HL-60 (cell line): Measurements from ENCODE around the gene GGACT.

ENCODE experiments used
- DNase-seq, 2 experiments: peaks; one replicate each; pipeline ENCODE4 v3.0.0-alpha.2; 2010 to 2020; ENCODE audit warnings: low read depth in 1 of 2, low spot score in 1 of 2
- H3K27ac ChIP-seq: fragments of 250-450 bp; sonication (Bioruptor Pico); replicated peaks from 2 replicates; pipeline ENCODE4 v1.5.1; 2020; ENCODE audit warnings: mild to moderate bottlenecking, moderate library complexity
- H3K27me3 ChIP-seq: fragments of 250-450 bp; sonication (Bioruptor Pico); 2 replicates; pipeline ENCODE4 v1.5.1; 2021; ENCODE audit warnings: mild to moderate bottlenecking, moderate library complexity; ENCODE audit not compliant: insufficient read depth, poor library complexity, severe bottlenecking
- H3K4me3 ChIP-seq: replicated peaks from 2 replicates; pipeline ENCODE4 v1.5.1; 2011; ENCODE audit warnings: mild to moderate bottlenecking, control low read depth, low read length; ENCODE audit not compliant: insufficient read depth
- CTCF ChIP-seq: IDR thresholded peaks from one replicate; pipeline ENCODE4 v1.5.1; 2011; ENCODE audit warnings: low read length, control low read depth, inconsistent platforms; ENCODE audit not compliant: insufficient read depth
- GABPA ChIP-seq: IDR thresholded peaks from 2 replicates; pipeline ENCODE4 v1.6.1; 2012; ENCODE audit warnings: low read depth
- POLR2AphosphoS5 ChIP-seq: IDR thresholded peaks from 2 replicates; pipeline ENCODE4 v1.6.1; 2012; ENCODE audit warnings: low read depth
- REST ChIP-seq: IDR thresholded peaks from 2 replicates; pipeline ENCODE4 v1.6.1; 2012; ENCODE audit warnings: low read depth; ENCODE audit not compliant: insufficient replicate concordance
- SPI1 ChIP-seq: IDR thresholded peaks from 2 replicates; pipeline ENCODE4 v1.6.1; 2012; ENCODE audit warnings: low read depth, mild to moderate bottlenecking, borderline replicate concordance
- long read RNA-seq: library from polyadenylated mRNA; unstranded; transcript quantifications from one replicate; pipeline ENCODE4 v2.0.0, GENCODE V29; 2020

Gene GGACT
- long read RNA-seq, partial matches to known transcripts = 15 of 98 reads
- long read RNA-seq, other reads (novel, unspliced or antisense) = 79 of 98 reads

DNA sequence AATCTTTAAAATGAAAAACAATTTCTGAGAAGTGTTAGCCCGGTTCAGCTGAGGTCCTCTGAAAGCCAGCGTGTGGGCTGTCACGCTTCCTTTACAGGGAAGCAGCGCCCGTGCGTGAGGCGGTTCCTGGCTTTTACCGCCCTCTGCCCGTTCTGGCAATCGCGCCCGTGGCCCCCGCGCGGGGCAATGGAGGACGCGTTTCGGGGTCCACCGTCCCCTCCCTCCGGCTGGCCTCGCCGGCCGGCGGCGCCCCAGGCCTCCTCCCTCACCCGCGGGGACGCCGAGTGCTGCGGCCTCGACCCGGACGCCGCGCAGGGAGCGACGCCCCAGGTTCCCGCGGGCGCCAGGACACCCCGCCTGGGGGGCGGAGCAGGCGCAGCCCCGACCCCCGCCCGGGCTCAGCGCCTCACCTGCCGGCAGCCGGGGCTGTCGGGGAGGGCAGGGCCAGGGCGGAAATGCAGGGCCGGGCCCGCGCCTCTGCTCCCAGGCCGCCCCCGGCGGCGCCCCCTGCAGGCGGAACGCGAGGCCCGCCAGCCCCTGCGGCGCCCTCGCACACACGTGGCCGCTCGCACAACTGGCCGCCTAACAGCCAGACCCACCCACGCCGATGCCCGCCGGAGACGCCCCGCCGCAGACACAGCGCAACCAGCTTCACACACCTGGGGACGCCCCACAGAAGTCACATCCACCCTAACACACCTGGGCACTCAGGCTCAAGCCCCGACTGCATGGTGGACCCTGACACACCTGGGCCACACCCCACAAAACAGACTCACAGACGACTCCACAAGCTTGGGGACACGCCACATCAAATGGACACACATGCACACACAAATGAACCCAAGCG lies at the start of gene GGACT:
Gene GGACT (minus strand): TSS at position 459 of the 847 bp plus-strand sequence. CDS start 56,198 bp downstream, outside the sequence.
- peak; percentile 39 to 79 for DNase-seq

GRCh38 chr13:100637796-100638195 lies 49.2 kb upstream of the GGACT start:
- no peak for DNase-seq
- no peak overlapping the region for H3K27ac ChIP-seq
- no peak overlapping the region for H3K4me3 ChIP-seq
- TF ChIP-seq POLR2AphosphoS5 (no peak), REST (no peak), SPI1 (no peak), CTCF (no peak), GABPA (no peak)
- no peaks in the 10 kb centered on the region for H3K27me3 ChIP-seq

More for the DNA sequence above, at the start of gene GGACT:
- no peak for TF ChIP-seq REST
- TF ChIP-seq GABPA = no peak
- peak; percentile 39 for TF ChIP-seq CTCF
- TF ChIP-seq SPI1 = no peak
- peak; percentile 40 for TF ChIP-seq POLR2AphosphoS5
- H3K27ac ChIP-seq = peak within 1 kb of the TSS; percentile 66
- peak within 1 kb of the TSS; percentile 41 for H3K4me3 ChIP-seq
- H3K27me3 ChIP-seq = no peaks in the 10 kb centered on the region

DNA sequence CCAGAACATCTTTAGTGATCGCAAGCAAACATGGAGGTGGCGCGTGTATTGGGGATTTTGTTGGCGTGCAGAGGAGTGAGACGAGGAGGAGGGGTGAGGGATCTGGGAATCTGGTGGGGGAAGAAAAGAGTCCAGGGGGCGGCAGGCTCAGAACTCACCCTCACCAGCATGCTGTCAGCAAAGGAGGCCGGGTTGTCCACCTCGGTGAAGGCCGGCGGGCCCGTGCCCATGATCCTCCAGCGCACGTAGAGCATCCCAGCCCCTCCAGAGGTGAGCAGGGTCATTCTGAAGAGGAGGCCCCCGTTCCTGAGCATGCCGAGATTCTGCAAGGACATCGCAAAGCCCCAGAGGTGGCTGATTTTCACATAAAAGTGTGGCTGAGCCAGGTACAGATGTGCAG lies 48.8 kb upstream of the GGACT start:
- Histone ChIP-seq H3K27me3 (no peaks in the 10 kb centered on the region), H3K4me3 (no peak overlapping the region), H3K27ac (no peak overlapping the region)
- DNase-seq = no peak
- TF ChIP-seq REST (no peak), GABPA (no peak), SPI1 (no peak), POLR2AphosphoS5 (no peak), CTCF (no peak)
